Mesenchymal stem cell (in vitro differentiated cells and primary cell): ENCODE data around the gene GPR22. TPM values are rescaled to one million over a fixed set of nuclear protein-coding genes. Genes with fewer than 3 reads are reported as not detected.

Experiments used
- DNase-seq: peaks from one replicate; pipeline ENCODE4 v3.0.0-alpha.2; 2013
- H2AFZ ChIP-seq: one replicate; pipeline ENCODE4 v1.6.1; 2013; ENCODE audit warnings: low read depth, mild to moderate bottlenecking, control low read depth, inconsistent platforms, low read length, moderate library complexity
- H2AK5ac ChIP-seq: 2 replicates; pipeline ENCODE4 v1.6.1; 2013; ENCODE audit warnings: low read length, moderate library complexity, mild to moderate bottlenecking, inconsistent platforms; ENCODE audit not compliant: severe bottlenecking
- H2BK120ac ChIP-seq: one replicate; pipeline ENCODE4 v1.6.1; 2013; ENCODE audit warnings: low read depth, mild to moderate bottlenecking, inconsistent platforms, low read length, moderate library complexity
- H2BK12ac ChIP-seq, 2 experiments: one replicate each; pipeline ENCODE4 v1.6.1; 2013; ENCODE audit warnings: inconsistent platforms in 2 of 2, low read length in 2 of 2, mild to moderate bottlenecking in 2 of 2, moderate library complexity in 2 of 2, control low read depth in 1 of 2
- H2BK15ac ChIP-seq: one replicate; pipeline ENCODE4 v1.6.1; 2013; ENCODE audit warnings: mild to moderate bottlenecking, low read depth, inconsistent platforms; ENCODE audit not compliant: poor library complexity, severe bottlenecking
- H2BK5ac ChIP-seq: 2 replicates; pipeline ENCODE4 v1.6.1; 2013; ENCODE audit warnings: low read depth, mild to moderate bottlenecking, low read length, control low read depth, inconsistent platforms; ENCODE audit not compliant: poor library complexity, severe bottlenecking
- H3K14ac ChIP-seq, 2 experiments: one replicate each; pipeline ENCODE4 v1.6.1; 2013; ENCODE audit warnings: inconsistent platforms in 2 of 2, low read length in 2 of 2, control low read depth in 1 of 2, mild to moderate bottlenecking in 1 of 2, moderate library complexity in 1 of 2
- H3K18ac ChIP-seq, 2 experiments: one replicate each; pipeline ENCODE4 v1.6.1; 2013; ENCODE audit warnings: inconsistent platforms in 2 of 2, low read length in 2 of 2, control low read depth in 1 of 2, low read depth in 1 of 2, mild to moderate bottlenecking in 1 of 2
- H3K23ac ChIP-seq, 2 experiments: one replicate each; pipeline ENCODE4 v1.6.1; 2013; ENCODE audit warnings: inconsistent platforms in 2 of 2, low read length in 2 of 2, mild to moderate bottlenecking in 2 of 2, moderate library complexity in 2 of 2, control low read depth in 1 of 2
- H3K27ac ChIP-seq: 2 replicates; pipeline ENCODE4 v1.5.1; 2013; ENCODE audit warnings: mild to moderate bottlenecking, moderate library complexity, low read length, control low read depth, inconsistent platforms; ENCODE audit not compliant: poor library complexity, severe bottlenecking
- H3K27me3 ChIP-seq, 2 experiments: 2 replicates each; pipeline versions ENCODE4 v1.6.1 to v1.7.0; 2013; ENCODE audit warnings: low read length in 2 of 2, mild to moderate bottlenecking in 2 of 2, moderate library complexity in 2 of 2, control low read depth in 1 of 2, inconsistent platforms in 1 of 2; ENCODE audit not compliant: control insufficient read depth in 1 of 2, insufficient read depth in 1 of 2
- H3K36me3 ChIP-seq, 2 experiments: 2 replicates each; pipeline versions ENCODE4 v1.6.1 to v1.7.0; 2013; ENCODE audit warnings: low read length in 2 of 2, control low read depth in 1 of 2, inconsistent platforms in 1 of 2, low read depth in 1 of 2, mild to moderate bottlenecking in 1 of 2; ENCODE audit not compliant: insufficient read depth in 2 of 2, control insufficient read depth in 1 of 2
- H3K4ac ChIP-seq, 2 experiments: one replicate each; pipeline ENCODE4 v1.6.1; 2013; ENCODE audit warnings: inconsistent platforms in 2 of 2, low read length in 2 of 2, mild to moderate bottlenecking in 2 of 2, moderate library complexity in 2 of 2, control low read depth in 1 of 2, low read depth in 1 of 2
- H3K4me1 ChIP-seq: 2 replicates; pipeline ENCODE4 v1.6.1; 2013; ENCODE audit warnings: low read depth, low read length, control low read depth; ENCODE audit not compliant: control insufficient read depth, insufficient read depth
- H3K4me2 ChIP-seq: 2 replicates; pipeline ENCODE4 v1.6.1; 2013; ENCODE audit warnings: low read length, mild to moderate bottlenecking, inconsistent platforms; ENCODE audit not compliant: poor library complexity, severe bottlenecking
- H3K4me3 ChIP-seq, 2 experiments: 2 replicates each; pipeline versions ENCODE4 v1.5.1 to v1.7.0; 2013; ENCODE audit warnings: low read length in 2 of 2, mild to moderate bottlenecking in 2 of 2, control low read depth in 1 of 2, low read depth in 1 of 2; ENCODE audit not compliant: insufficient read depth in 1 of 2
- H3K79me1 ChIP-seq: replicated peaks from 2 replicates; pipeline ENCODE4 v1.6.1; 2013; ENCODE audit warnings: mild to moderate bottlenecking, control low read depth, low read length, inconsistent platforms; ENCODE audit not compliant: poor library complexity, severe bottlenecking
- H3K9ac ChIP-seq: 2 replicates; pipeline ENCODE4 v1.7.0; 2013; ENCODE audit warnings: mild to moderate bottlenecking, low read length, moderate library complexity
- H3K9me3 ChIP-seq: 2 replicates; pipeline ENCODE4 v1.7.0; 2013; ENCODE audit warnings: mild to moderate bottlenecking, low read length; ENCODE audit not compliant: control insufficient read depth
- H4K8ac ChIP-seq: one replicate; pipeline ENCODE4 v1.6.1; 2013; ENCODE audit warnings: inconsistent platforms, mild to moderate bottlenecking, low read length, moderate library complexity
- H4K91ac ChIP-seq: one replicate; pipeline ENCODE4 v1.6.1; 2013; ENCODE audit warnings: mild to moderate bottlenecking, low read length, inconsistent platforms
- WGBS: methylation state at CpG from one replicate; pipeline ENCODE4 v1.1.7; 2013; ENCODE audit warnings: mixed read lengths; 5-methylcytosine and 5-hydroxymethylcytosine counted together
- polyA plus RNA-seq, 2 experiments: library from polyadenylated mRNA; stranded (reverse); fragments of 200-250 nt; gene quantifications; one replicate each; pipeline ENCODE4 v1.2.3, GENCODE V29; 2013

The GPR22 gene
- not detected for polyA plus RNA-seq (2013, experiment 1 of 2)
- polyA plus RNA-seq (2013, experiment 2 of 2), result not detected

- Histone ChIP-seq H3K23ac (no peak within 1 kb of the TSS), H4K91ac (no peak within 1 kb of the TSS)
Measured at GRCh38 chr7:107469929-107470328, at the start of gene GPR22. Gene GPR22 (plus strand): TSS chr7:107470057. CDS start chr7:107474061, 4,004 bp downstream.

GRCh38 chr7:107427462-107427861 lies 42.4 kb upstream of the GPR22 start:
- no peak for DNase-seq
- Histone ChIP-seq H3K14ac (no peak overlapping the region), H2AFZ (no peak overlapping the region), H4K91ac (peak overlapping the region; percentile 39), H3K4me3 (no peak overlapping the region), H3K27ac (no peak overlapping the region), H2AK5ac (no peak overlapping the region), H4K8ac (no peak overlapping the region), H3K79me1 (peaks cover 26% of the 10 kb centered on the region), H3K18ac (peak overlapping the region in 1 of 2 experiments; percentile 6), H2BK15ac (no peak overlapping the region), H3K4me2 (no peak overlapping the region), H3K4me1 (no peaks in the 10 kb centered on the region), H2BK12ac (no peak overlapping the region), H3K9ac (no peak overlapping the region), H3K27me3 (no peaks in the 10 kb centered on the region), H3K23ac (no peak overlapping the region), H2BK5ac (no peak overlapping the region), H2BK120ac (no peak overlapping the region), H3K9me3 (no peaks in the 10 kb centered on the region), H3K4ac (no peak overlapping the region), H3K36me3 (peaks cover 2 to 5% of the 10 kb centered on the region in 2 experiments)
- WGBS, result 100% methylated on average over 4 of the region's 5 CpGs

More at GRCh38 chr7:107469929-107470328, at the start of gene GPR22:
- H3K79me1 ChIP-seq, result peaks cover 8% of the 10 kb centered on the region
- 86% methylated on average over 4 of the region's 4 CpGs for WGBS
- H3K4me1 ChIP-seq, result no peaks in the 10 kb centered on the region
- H3K4ac ChIP-seq, result no peak within 1 kb of the TSS
- no peak within 1 kb of the TSS for H3K4me2 ChIP-seq
- H2AFZ ChIP-seq, result no peak within 1 kb of the TSS
- no peak within 1 kb of the TSS for H3K4me3 ChIP-seq
- no peak within 1 kb of the TSS for H2BK12ac ChIP-seq
- no peak within 1 kb of the TSS for H3K9ac ChIP-seq
- no peak within 1 kb of the TSS for H2BK15ac ChIP-seq
- no peaks in the 10 kb centered on the region for H3K27me3 ChIP-seq
- H2BK120ac ChIP-seq, result no peak within 1 kb of the TSS
- no peak within 1 kb of the TSS for H4K8ac ChIP-seq
- H3K27ac ChIP-seq, result no peak within 1 kb of the TSS
- H2BK5ac ChIP-seq, result no peak within 1 kb of the TSS
- H3K36me3 ChIP-seq, result peaks cover 0 to 5% of the 10 kb centered on the region in 2 experiments
- H3K14ac ChIP-seq, result no peak within 1 kb of the TSS
- H3K9me3 ChIP-seq, result no peaks in the 10 kb centered on the region
- no peak within 1 kb of the TSS for H2AK5ac ChIP-seq
- no peak within 1 kb of the TSS for H3K18ac ChIP-seq
- DNase-seq, result no peak

- Histone ChIP-seq H2BK15ac (no peak overlapping the region), H3K4me1 (no peaks in the 10 kb centered on the region), H3K27me3 (no peaks in the 10 kb centered on the region), H2BK120ac (no peak overlapping the region), H3K9me3 (peaks cover 4% of the 10 kb centered on the region), H3K36me3 (peaks cover 2 to 5% of the 10 kb centered on the region in 2 experiments), H2AFZ (no peak overlapping the region), H4K91ac (no peak overlapping the region), H3K23ac (no peak overlapping the region), H3K9ac (no peak overlapping the region), H3K4me3 (no peak overlapping the region), H2BK12ac (no peak overlapping the region), H3K14ac (no peak overlapping the region), H3K79me1 (peaks cover 26% of the 10 kb centered on the region), H3K18ac (no peak overlapping the region), H2AK5ac (no peak overlapping the region), H3K27ac (no peak overlapping the region), H3K4ac (no peak overlapping the region), H2BK5ac (no peak overlapping the region), H4K8ac (no peak overlapping the region), H3K4me2 (no peak overlapping the region)
- no CpG with 5 or more reads among the region's 1 CpG for WGBS
- DNase-seq, result no peak
Measured at GRCh38 chr7:107428642-107429041, 41.2 kb upstream of the GPR22 start.

GRCh38 chr7:107430057-107430456 lies 39.8 kb upstream of the GPR22 start:
- no peak overlapping the region for H3K23ac ChIP-seq
- H4K8ac ChIP-seq, result no peak overlapping the region
- H3K79me1 ChIP-seq, result peaks cover 26% of the 10 kb centered on the region
- H2BK120ac ChIP-seq, result no peak overlapping the region
- no peak overlapping the region for H4K91ac ChIP-seq
- no peak overlapping the region for H2BK12ac ChIP-seq
- peaks cover 2 to 5% of the 10 kb centered on the region in 2 experiments for H3K36me3 ChIP-seq
- no peak overlapping the region for H2AK5ac ChIP-seq
- no peak overlapping the region for H3K4me3 ChIP-seq
- no peaks in the 10 kb centered on the region for H3K27me3 ChIP-seq
- H2AFZ ChIP-seq, result no peak overlapping the region
- no peak overlapping the region for H2BK15ac ChIP-seq
- no peak overlapping the region for H3K4ac ChIP-seq
- H3K18ac ChIP-seq, result no peak overlapping the region
- no peak overlapping the region for H3K4me2 ChIP-seq
- H3K4me1 ChIP-seq, result no peaks in the 10 kb centered on the region
- H3K9me3 ChIP-seq, result peaks cover 4% of the 10 kb centered on the region
- H3K9ac ChIP-seq, result no peak overlapping the region
- H3K27ac ChIP-seq, result no peak overlapping the region
- DNase-seq, result no peak
- no peak overlapping the region for H3K14ac ChIP-seq
- no peak overlapping the region for H2BK5ac ChIP-seq
